HG03196 (cell line): ENCODE results near the gene SPOCK2.
"Not testable (repeated sequence)": the region's sequence is repeated elsewhere in the genome, so short reads cannot be mapped to it uniquely, and the experiment has no call there.

ENCODE experiments used
- ATAC-seq: cut with Tn5 transposase; IDR thresholded peaks from one replicate; pipeline ENCODE4 v1.9.1; 2021; ENCODE audit not compliant: unreplicated experiment

Gene SPOCK2

DNA sequence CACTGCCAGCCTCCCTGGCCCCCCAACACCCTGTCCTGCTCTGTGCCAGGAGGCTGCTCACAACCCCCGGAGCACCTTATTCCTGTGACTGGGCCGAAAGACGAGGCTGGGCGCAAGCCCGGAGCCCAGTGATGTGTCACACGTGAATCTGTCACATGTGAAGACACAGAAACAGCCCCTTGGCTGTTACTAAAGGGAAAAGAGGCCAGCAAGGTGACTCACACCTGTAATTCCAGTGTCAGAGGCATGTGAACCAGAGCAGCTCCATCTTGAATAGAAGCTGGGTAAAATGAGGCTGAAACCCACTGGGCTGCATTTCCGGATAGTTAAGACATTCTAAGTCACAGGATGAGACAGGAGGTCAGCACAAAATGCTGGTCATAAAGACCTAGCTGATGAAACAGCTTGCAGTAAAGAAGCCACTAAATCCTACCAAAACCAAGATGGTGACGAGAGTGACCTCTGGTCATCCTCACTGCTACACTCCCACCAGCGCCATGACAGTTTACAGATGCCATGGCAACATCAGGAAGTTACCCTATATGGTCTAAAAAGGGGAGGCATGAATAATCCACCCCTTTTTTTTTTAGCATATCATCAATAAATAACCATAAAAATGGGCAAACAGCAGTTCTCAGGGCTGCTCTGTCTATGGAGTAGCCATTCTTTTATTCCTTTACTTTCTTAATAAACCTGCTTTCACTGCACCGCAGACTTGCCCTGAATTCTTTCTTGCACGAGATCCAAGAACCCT, 55.8 kb downstream of the SPOCK2 start:
- ATAC-seq, result not testable (repeated sequence)

- no peak for ATAC-seq
Measured at GRCh38 chr10:72031706-72032105, 56.6 kb downstream of the SPOCK2 start.

- no peak for ATAC-seq
Measured at GRCh38 chr10:72030762-72031543, 57.4 kb downstream of the SPOCK2 start.

- no peak for ATAC-seq
Measured at GRCh38 chr10:72029414-72029813, 58.9 kb downstream of the SPOCK2 start.

- no peak for ATAC-seq
Measured at GRCh38 chr10:72027498-72027897, 60.9 kb downstream of the SPOCK2 start.

DNA sequence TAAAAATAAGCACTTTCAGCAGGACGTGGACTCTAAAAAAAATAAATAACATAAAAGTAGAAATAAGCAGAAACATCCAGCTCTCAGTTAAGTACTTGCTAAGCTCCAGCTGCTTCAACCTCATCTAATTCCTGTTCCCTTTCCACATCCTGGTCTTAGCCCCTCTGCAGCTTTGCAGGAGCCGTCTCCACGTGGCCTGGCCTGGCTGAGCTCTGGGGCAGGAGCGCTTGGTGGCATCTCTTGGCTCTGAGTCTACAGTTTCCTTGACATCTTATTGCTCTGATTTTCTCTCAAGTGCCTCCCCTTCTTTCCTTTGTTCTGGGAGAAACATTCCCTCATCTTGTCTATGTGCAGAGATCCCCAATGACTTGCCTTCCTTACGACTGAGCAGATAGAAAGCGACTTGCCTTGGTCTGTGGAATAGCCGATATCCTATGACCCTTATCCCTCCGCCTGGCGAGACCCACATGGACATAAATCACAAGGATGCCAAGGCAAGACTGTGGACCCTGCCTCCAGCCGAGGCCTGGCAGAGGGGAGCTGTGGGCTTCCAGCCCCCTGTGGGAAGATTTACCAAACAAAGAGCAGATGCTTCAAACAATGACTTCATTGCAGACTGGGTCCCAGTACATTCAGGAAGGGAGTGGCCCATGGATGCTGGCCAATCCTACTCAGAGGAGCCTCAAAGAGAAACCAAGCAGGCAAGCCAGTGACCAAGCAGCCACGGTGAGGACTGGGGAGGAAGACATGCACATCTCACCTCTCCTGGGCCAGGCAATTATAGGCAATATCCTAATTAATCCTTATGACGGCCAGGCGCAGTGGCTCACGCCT, 61.9 kb downstream of the SPOCK2 start:
- no peak for ATAC-seq

GRCh38 chr10:72025832-72026231, 62.5 kb downstream of the SPOCK2 start:
- no peak for ATAC-seq

DNA sequence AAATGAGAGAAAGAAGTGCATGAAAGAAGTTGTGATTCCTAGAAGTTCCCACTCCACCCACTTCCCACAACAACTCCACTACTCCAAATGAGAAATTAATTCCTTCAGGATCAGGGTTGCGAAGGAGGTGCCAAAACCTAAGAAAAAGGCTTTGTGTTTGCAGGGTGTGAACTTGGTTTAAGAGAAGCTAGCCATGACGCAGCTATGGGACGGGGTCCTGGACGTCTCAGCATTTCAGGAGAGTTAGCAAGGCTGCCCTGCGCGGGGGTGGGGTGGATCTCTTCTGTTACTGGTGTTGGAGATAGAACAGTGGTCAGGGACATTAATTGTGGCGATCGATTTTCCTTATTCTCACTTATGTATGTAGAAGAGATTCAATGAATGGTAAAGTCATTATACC, 63.0 kb downstream of the SPOCK2 start:
- no peak for ATAC-seq

DNA sequence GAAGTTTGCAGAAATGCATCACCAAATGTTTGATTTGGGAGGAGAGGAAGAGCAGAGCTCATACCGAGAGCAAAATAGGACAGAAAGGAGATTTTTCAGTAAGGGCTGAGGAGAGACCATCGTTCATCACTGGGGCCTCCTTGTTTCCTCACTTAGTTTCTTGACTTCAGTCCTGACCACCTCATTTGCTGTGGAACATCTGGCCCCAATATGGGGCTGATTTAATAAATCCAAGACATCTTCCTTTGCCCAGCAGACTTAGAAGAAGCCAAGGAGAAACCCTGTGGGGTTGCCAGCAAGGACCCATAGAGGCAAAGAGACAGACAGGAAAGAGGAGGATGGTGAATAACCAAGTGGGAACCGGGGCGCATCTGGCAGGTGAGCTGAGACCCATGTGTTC, 63.8 kb downstream of the SPOCK2 start:
- no peak for ATAC-seq

- ATAC-seq, result no peak
Measured at GRCh38 chr10:72022228-72022627, 66.1 kb downstream of the SPOCK2 start.

GRCh38 chr10:72020914-72021809, 67.2 kb downstream of the SPOCK2 start:
- ATAC-seq, result no peak

GRCh38 chr10:72019085-72019876, 69.1 kb downstream of the SPOCK2 start:
- ATAC-seq, result no peak

DNA sequence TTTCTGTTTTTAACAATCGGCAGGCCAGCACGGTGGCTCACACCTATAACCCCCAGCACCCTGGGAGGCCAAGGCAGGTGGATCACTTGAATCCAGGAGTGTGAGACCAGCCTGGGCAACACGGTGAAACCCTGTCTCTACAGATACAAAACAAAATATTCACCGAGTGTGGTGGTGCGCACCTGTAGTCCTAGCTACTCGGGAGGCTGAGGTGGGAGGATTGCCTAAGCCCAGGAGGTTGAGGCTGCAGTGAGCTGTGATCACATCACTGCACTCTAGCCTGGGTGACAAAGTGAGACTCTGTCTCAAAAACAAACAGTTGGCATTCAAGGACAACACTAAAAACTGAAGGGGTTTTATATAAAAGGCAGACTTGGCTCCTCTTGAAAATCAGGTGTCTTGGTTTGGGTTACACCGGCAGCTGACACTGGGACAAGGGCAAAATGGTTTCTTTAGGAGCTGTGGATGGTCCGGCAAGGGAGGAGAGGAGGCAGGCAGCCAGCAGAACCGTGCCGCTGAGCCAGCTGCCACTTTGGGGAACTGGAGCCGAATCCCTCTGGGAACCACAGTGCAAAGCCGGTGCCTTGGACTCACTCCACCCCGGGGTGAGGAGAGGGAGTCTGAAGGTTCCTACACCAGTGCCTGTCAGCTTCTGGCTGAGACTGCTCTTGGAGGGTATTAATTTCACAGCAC, 71.6 kb downstream of the SPOCK2 start:
- no peak for ATAC-seq

- no peak for ATAC-seq
Measured at GRCh38 chr10:72015841-72016240, 72.5 kb downstream of the SPOCK2 start.

DNA sequence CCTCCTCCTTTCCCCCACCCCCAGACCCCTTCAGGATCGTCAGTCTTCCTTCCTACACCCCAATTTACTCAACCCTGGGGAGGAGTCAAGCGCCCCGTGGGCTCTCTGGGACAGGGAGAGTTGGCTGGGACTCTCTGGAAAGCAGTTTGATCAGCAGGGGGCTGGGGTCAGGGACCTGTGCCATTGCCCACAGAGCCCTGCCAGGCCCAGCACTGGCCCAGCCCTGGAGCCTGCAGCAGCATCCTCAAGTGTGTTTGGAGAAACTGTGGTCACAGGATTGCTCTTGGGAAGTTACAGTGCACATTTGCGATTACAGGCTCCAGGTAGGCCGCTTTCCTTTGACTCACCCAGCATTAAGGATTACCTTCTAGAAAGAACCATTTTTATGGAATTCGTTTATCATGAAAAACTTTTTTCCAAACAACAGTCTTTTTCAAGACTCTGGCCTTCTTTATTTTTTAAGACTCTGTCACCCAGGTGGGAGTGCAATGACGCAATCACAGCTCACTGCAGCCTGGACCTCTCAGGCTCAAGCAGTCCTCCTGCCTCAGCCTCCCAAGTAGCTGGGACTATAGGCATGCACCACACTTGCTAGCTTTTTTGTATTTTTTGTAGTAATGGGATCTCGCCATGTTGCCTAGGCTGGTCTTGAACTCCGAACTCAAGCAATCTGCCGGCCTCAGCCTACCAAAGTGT, 73.4 kb downstream of the SPOCK2 start:
- ATAC-seq, result no peak

DNA sequence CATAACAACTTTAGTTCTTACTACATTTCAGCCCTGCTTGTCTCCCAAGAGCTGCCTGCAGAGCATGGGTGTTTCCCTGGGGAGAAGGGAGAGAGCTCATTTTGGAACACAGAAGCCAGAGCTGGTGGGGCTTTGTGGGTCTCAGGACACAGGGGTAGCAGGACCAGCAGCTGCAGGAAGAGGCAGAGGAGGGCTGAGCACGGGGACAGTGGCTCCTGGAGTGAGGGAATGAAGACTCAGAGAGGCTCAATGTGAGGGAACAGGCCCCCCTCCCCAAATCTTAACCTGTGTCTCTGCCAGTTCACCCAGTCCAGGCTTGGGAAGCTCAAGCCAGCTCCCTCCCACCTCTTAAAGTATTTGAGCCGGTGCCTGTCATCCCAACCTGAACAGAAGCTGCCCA, 74.2 kb downstream of the SPOCK2 start:
- no peak for ATAC-seq

GRCh38 chr10:72013202-72013945, 75.0 kb downstream of the SPOCK2 start:
- no peak for ATAC-seq

- no peak for ATAC-seq
Measured at GRCh38 chr10:72012796-72013195, 75.6 kb downstream of the SPOCK2 start.
